GM21423 (cell line): Measurements from ENCODE around the gene CTNNA2.

Experiments used
- ATAC-seq: cut with Tn5 transposase; IDR thresholded peaks from one replicate; pipeline ENCODE4 v1.9.1; 2021; ENCODE audit warnings: mild to moderate bottlenecking, moderate library complexity; ENCODE audit not compliant: unreplicated experiment

CTNNA2 gene

GRCh38 chr2:79512442-79513401 is at the start of gene CTNNA2:
Gene CTNNA2, plus strand, starts transcription at chr2:79513051.
- no peak for ATAC-seq

DNA sequence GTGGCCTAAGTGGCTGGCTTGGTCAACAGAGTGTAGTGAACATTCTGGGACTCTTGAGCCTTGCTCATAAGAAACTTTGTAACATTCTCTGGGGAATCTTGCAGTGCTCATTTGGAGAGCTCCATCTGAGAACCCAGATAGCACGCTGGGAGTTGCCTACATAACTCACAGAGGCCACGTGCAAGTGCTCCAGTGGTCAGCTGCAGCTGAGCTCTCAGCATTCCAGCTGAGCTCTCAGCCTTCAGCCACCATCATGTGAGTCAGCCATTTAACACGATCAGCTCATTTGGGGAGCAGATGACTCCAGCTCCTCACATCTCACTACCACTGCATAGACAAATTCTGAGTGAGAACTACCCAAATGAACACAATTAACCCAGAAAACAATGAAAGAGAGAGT is 25.5 kb upstream of the CTNNA2 start:
- no peak for ATAC-seq

DNA sequence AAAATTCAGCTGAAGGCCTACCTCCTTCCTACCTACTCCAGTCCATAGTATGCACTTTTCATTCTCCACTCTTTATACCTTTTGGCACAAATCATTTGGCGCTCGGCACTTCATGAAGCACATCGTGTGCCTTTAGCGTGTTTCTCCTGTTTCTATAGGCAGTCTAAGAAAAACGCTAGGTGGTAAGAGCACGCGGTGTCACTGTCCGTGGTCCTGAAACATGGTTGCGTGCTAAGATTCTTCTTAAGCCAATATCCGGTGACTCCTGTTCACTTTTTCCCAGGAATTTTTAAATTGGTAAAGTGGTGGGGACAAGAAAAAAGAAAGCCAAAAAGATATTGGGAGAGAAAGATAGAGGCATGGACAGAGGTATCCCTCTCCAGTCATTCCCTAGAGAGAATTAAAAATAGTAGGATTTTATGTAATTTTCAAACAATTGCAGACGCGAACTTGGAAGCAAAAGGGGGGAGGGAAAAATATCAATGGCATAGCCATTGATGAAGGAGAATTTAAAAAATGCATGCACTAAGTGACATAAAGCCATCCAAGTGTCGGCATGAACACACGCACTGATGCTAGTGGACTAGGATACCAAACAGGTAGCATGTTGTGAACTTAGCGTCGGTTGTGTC is 1.4 kb upstream of the CTNNA2 start:
- no peak for ATAC-seq

- ATAC-seq, result no peak
Measured at GRCh38 chr2:79513711-79514110, 860 bp downstream of the CTNNA2 start.

GRCh38 chr2:79529636-79530035 is 16.8 kb downstream of the CTNNA2 start:
- ATAC-seq, result no peak

DNA sequence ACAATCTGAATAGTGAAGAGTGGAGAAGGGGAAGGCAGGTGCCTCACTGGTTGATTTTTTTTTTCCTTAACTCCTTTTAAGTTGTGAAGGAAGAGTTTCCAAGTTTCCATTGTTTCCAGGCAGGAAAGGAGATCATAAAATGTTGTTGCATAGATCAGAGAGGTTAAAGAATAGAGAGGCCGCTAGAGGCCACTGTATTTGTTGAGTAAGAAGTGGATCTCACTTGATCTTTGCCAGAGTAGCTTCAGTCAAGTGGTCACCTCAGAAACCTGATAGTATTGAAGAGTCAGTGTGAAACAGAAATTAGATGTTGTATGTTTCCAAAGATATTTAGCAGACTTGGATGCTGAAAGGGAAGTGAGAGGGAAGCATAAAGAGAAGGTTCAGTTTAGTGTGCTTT is 17.6 kb downstream of the CTNNA2 start:
- no peak for ATAC-seq

DNA sequence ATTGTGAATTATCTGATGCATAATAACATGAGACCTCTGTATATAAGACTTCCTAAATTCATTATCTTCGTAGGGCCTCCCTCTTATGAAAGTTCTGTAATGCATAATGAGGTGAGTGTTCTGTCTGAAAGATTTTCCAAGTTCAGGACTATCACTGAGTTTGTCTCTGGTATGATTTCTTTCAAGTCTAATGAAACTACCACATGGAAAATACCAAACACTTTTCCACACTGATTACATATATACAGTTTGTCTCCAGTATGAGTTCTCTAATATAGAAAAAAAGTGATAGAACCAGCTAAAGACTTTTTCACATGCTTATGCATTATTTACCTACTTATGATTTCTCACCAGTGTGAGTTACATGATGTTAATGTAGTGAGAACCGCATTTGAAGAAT is 34.7 kb downstream of the CTNNA2 start:
- ATAC-seq, result no peak

- ATAC-seq, result no peak
Measured at GRCh38 chr2:79552653-79553052, 39.8 kb downstream of the CTNNA2 start.

GRCh38 chr2:79554899-79555298 is 42.0 kb downstream of the CTNNA2 start:
- no peak for ATAC-seq

- ATAC-seq, result no peak
Measured at GRCh38 chr2:79564065-79564464, 51.2 kb downstream of the CTNNA2 start.

GRCh38 chr2:79569048-79569447 is 56.2 kb downstream of the CTNNA2 start:
- ATAC-seq, result no peak

- no peak for ATAC-seq
Measured at GRCh38 chr2:79573895-79574674, 61.2 kb downstream of the CTNNA2 start.

DNA sequence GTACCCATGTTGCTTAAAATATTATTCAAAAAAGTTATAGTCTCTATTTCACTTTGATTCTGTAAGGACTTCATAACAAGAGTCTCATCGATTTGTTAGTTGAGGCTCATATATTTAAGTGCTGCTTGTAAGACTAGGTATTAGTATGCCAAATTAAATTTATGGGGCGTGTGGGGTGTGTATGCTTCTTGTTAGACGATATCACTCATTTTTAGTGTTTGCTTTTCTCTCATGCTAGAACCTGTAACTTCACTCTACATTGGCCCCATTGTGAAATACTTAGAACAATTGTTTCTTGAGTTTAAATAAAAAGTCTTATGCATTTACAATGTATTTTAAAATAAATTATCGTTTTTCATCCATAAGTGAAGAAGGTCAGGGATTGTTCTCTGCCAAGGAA is 63.6 kb downstream of the CTNNA2 start:
- ATAC-seq, result no peak

DNA sequence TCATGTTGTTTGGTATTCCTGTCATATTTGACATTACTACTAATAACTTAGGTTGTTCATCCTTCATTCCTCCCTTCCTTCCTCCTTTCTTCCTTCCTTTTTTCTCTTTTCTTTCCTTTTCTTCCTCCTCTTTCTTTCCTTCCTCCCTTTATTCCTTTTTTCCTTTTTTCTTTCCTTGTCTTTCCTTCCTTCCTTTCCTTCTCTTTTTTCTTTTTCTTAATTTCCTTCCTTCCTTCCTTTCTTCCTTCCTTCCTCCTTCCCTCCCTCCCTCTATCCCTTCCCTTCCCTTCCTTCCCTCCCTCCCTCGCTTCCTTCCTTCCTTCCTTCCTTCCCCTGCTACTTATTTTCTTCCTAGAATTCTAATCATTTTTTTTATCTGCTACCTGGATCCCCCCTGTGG is 66.1 kb downstream of the CTNNA2 start:
- ATAC-seq, result no peak

GRCh38 chr2:79580175-79580574 is 67.3 kb downstream of the CTNNA2 start:
- no peak for ATAC-seq

DNA sequence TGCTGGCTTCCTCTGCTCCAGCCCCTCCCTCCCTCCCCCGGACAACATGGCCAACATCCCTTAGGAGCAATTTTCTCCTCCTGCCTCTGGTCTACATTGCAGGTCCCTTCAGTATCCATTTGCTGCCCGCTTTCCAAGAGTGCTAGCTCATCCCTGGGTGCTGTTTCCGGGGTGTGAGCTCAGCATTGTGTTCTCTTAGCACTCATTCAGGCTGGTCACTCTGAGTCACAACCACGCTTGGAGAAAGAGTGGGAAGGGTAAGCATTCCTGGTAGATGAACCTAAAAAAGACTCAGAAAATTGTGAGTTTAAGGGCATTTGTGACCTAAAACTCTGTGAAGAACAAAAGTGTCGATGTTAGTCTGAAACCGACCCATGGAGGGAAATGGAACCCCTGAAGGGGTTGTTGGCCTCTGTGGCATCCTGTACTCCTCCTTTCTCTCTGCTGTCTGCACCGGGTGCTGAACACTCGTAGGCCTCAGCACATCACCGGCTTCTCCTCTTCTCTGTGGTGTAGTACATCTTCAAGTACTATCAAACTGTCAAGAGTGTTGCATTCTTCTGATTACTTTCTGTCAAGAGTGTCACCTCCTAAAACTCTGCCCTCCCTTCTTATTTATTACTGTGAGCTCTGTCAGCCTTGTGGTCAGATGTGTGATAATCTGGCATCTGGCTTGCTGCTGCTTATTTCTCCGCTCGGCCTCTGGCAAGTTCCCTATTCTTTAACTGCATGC is 73.0 kb downstream of the CTNNA2 start:
- ATAC-seq, result no peak

- ATAC-seq, result no peak
Measured at GRCh38 chr2:79591281-79591680, 78.4 kb downstream of the CTNNA2 start.

- no peak for ATAC-seq
Measured at GRCh38 chr2:79593237-79593867, 80.5 kb downstream of the CTNNA2 start.

GRCh38 chr2:79596403-79596802 is 83.6 kb downstream of the CTNNA2 start:
- no peak for ATAC-seq

- no peak for ATAC-seq
Measured at GRCh38 chr2:79604748-79605147, 91.9 kb downstream of the CTNNA2 start.
